GM23338 (cell line): ENCODE results near the gene CDH20. TPM values are rescaled to one million over a fixed set of nuclear protein-coding genes. Genes with fewer than 3 reads are reported as not detected.

Source experiments
- ATAC-seq: fragments of 200-7000 bp; cut with Tn5 transposase; 3 replicates; pipeline ENCODE4 v1.9.1; 2020
- DNase-seq: peaks from one replicate; pipeline ENCODE4 v3.0.0-alpha.2; 2015; ENCODE audit warnings: low spot score
- H2AFZ ChIP-seq: fragments of 200-600 bp; sonication (generic); 2 replicates; pipeline ENCODE4 v1.8.0; 2016; ENCODE audit warnings: antibody characterized with exemption, mild to moderate bottlenecking, moderate library complexity
- H3F3A ChIP-seq: fragments of 200-600 bp; sonication (generic); replicated peaks from 2 replicates; pipeline ENCODE4 v1.8.0; 2017; ENCODE audit warnings: antibody characterized with exemption, mixed run types, low read depth
- H3K27ac ChIP-seq: fragments of 200-600 bp; sonication (generic); 2 replicates; pipeline ENCODE4 v1.6.1; 2016; ENCODE audit warnings: low read depth
- H3K27me3 ChIP-seq: fragments of 200-600 bp; sonication (generic); 2 replicates; pipeline ENCODE4 v1.8.0; 2016; ENCODE audit warnings: mild to moderate bottlenecking, mixed run types, moderate library complexity; ENCODE audit not compliant: insufficient read depth
- H3K36me3 ChIP-seq: fragments of 200-600 bp; sonication (generic); 2 replicates; pipeline ENCODE4 v1.8.0; 2016; ENCODE audit warnings: mild to moderate bottlenecking; ENCODE audit not compliant: insufficient read depth
- H3K4me1 ChIP-seq: fragments of 200-600 bp; sonication (generic); 2 replicates; pipeline ENCODE4 v1.8.0; 2016; ENCODE audit warnings: mild to moderate bottlenecking, moderate library complexity; ENCODE audit not compliant: insufficient read depth
- H3K4me2 ChIP-seq: fragments of 200-600 bp; sonication (generic); 2 replicates; pipeline ENCODE4 v1.7.1; 2017; ENCODE audit warnings: mixed run types
- H3K4me3 ChIP-seq: fragments of 200-600 bp; sonication (generic); 2 replicates; pipeline ENCODE4 v1.6.1; 2016; ENCODE audit warnings: mixed run types
- H3K79me2 ChIP-seq: fragments of 200-600 bp; sonication (generic); replicated peaks from 2 replicates; pipeline ENCODE4 v1.8.0; 2017; ENCODE audit warnings: mild to moderate bottlenecking; ENCODE audit not compliant: insufficient read depth
- H3K9me2 ChIP-seq: fragments of 200-600 bp; sonication (generic); 2 replicates; pipeline ENCODE4 v1.8.0; 2017; ENCODE audit not compliant: insufficient read depth
- H4K20me1 ChIP-seq: fragments of 200-600 bp; sonication (generic); replicated peaks from 2 replicates; pipeline ENCODE4 v1.8.0; 2017; ENCODE audit warnings: mild to moderate bottlenecking; ENCODE audit not compliant: insufficient read depth
- H3K27ac Mint-ChIP-seq: 2 replicates; pipeline ENCODE4 v1.8.0; 2020; ENCODE audit warnings: inconsistent platforms, mild to moderate bottlenecking, moderate library complexity, mixed read lengths
- H3K27me3 Mint-ChIP-seq: 3 replicates; pipeline ENCODE4 v1.8.0; 2022; ENCODE audit warnings: low read depth, mild to moderate bottlenecking, moderate library complexity, mixed read lengths, inconsistent platforms; ENCODE audit not compliant: insufficient read depth, poor library complexity
- H3K36me3 Mint-ChIP-seq: 3 replicates; pipeline ENCODE4 v1.8.0; 2021; ENCODE audit warnings: low read depth, mild to moderate bottlenecking, inconsistent platforms, moderate library complexity, mixed read lengths
- H3K4me1 Mint-ChIP-seq: 3 replicates; pipeline ENCODE4 v1.8.0; 2020; ENCODE audit warnings: mild to moderate bottlenecking, inconsistent platforms, mixed read lengths
- H3K4me3 Mint-ChIP-seq: 3 replicates; pipeline ENCODE4 v1.8.0; 2021; ENCODE audit warnings: moderate library complexity, mild to moderate bottlenecking, inconsistent platforms, mixed read lengths
- H3K9me3 Mint-ChIP-seq: 3 replicates; pipeline ENCODE4 v1.8.0; 2020; ENCODE audit warnings: moderate library complexity, mild to moderate bottlenecking, inconsistent platforms, mixed read lengths
- CREB1 ChIP-seq: fragments of 250-450 bp; sonication (Bioruptor Pico); IDR thresholded peaks from 2 replicates; pipeline ENCODE4 v1.5.0; 2020; ENCODE audit warnings: low read depth, mild to moderate bottlenecking, moderate library complexity
- CTCF ChIP-seq, 2 experiments: fragments of 200-600 bp in 1 of 2; sonication (generic) in 1 of 2; conservative IDR thresholded peaks; 2 replicates each; pipeline versions ENCODE4 v1.5.1 to v1.6.1; 2016 to 2017; ENCODE audit warnings: antibody characterized with exemption in 2 of 2, low read depth in 2 of 2, mild to moderate bottlenecking in 2 of 2, moderate library complexity in 1 of 2
- ETS1 ChIP-seq: IDR thresholded peaks from 2 replicates; pipeline ENCODE4 v1.6.1; 2016; ENCODE audit warnings: antibody characterized with exemption
- EZH2 ChIP-seq: fragments of 200-600 bp; sonication (generic); IDR thresholded peaks from one replicate; pipeline ENCODE4 v1.8.0; 2017; ENCODE audit warnings: antibody characterized with exemption, mild to moderate bottlenecking, low read depth; ENCODE audit not compliant: unreplicated experiment
- EZH2phosphoT487 ChIP-seq: fragments of 200-600 bp; sonication (generic); IDR thresholded peaks from one replicate; pipeline ENCODE4 v1.8.1; 2018; ENCODE audit warnings: antibody characterized with exemption; ENCODE audit not compliant: unreplicated experiment
- JUNB ChIP-seq: IDR thresholded peaks from one replicate; pipeline ENCODE4 v1.6.1; 2016; ENCODE audit warnings: antibody characterized with exemption; ENCODE audit not compliant: unreplicated experiment
- NANOG ChIP-seq: IDR thresholded peaks from 2 replicates; pipeline ENCODE4 v1.6.1; 2016; ENCODE audit warnings: antibody characterized with exemption, borderline replicate concordance
- POLR2AphosphoS5 ChIP-seq: IDR thresholded peaks from 2 replicates; pipeline ENCODE4 v1.6.1; 2016; ENCODE audit warnings: antibody characterized with exemption, low read depth
- REST ChIP-seq: IDR thresholded peaks from one replicate; pipeline ENCODE4 v1.6.1; 2018; ENCODE audit warnings: antibody characterized with exemption; ENCODE audit not compliant: unreplicated experiment
- STAT1 ChIP-seq: IDR thresholded peaks from one replicate; pipeline ENCODE4 v1.6.1; 2016; ENCODE audit warnings: antibody characterized with exemption; ENCODE audit not compliant: unreplicated experiment
- ZNF114 ChIP-seq: fragments of 250-450 bp; sonication (Bioruptor Pico); IDR thresholded peaks from 2 replicates; pipeline ENCODE4 v1.5.0; 2020; ENCODE audit warnings: mild to moderate bottlenecking, moderate library complexity
- ZNF331 ChIP-seq: fragments of 250-450 bp; sonication (Bioruptor Pico); IDR thresholded peaks from 2 replicates; pipeline ENCODE4 v1.5.0; 2020; ENCODE audit warnings: low read depth, mild to moderate bottlenecking, moderate library complexity
- ZNF462 ChIP-seq: fragments of 250-450 bp; sonication (Bioruptor Pico); IDR thresholded peaks from 2 replicates; pipeline ENCODE4 v1.5.0; 2020; ENCODE audit warnings: mild to moderate bottlenecking, moderate library complexity
- polyA plus RNA-seq: library from polyadenylated mRNA; unstranded; fragments of >200 nt; fragmentation: Nextera tagmentation; extraction: Ambion mirVana; gene quantifications from 2 replicates; pipeline ENCODE4 v1.2.1, GENCODE V29; 2016
- total RNA-seq: library from RNA; depleted of rRNA; stranded (reverse); fragments of >200 nt; shearing (Covaris generic); gene quantifications from 2 replicates; pipeline ENCODE4 v1.2.3, GENCODE V29; 2014

Gene CDH20
- total and polyA plus RNA-seq, 2 experiments from 2014 or later: 1.0 TPM; not detected in 1

- H3K4me1 Mint-ChIP-seq: no peaks in the 10 kb centered on the region
- no peak overlapping the region for H3K27ac Mint-ChIP-seq
- H3K36me3 ChIP-seq: no peaks in the 10 kb centered on the region
- no peak for ATAC-seq
- H3K27ac ChIP-seq: no peak overlapping the region
- H3K79me2 ChIP-seq: no peaks in the 10 kb centered on the region
- no peak overlapping the region for H3K4me3 ChIP-seq
- TF ChIP-seq POLR2AphosphoS5 (no peak), REST (no peak), ZNF462 (no peak), NANOG (no peak), EZH2 (no peak), ZNF114 (no peak), ETS1 (no peak), STAT1 (no peak), ZNF331 (CRISPR knock-in tag) (no peak), CTCF (conservative IDR thresholded peaks at IDR 0.05; ENCODE audit: low read depth in 2 of 2) (no peak), CREB1 (CRISPR knock-in tag) (no peak), JUNB (no peak), EZH2phosphoT487 (no peak)
- peaks cover 1% of the 10 kb centered on the region for H3K27me3 Mint-ChIP-seq
- DNase-seq: no peak
- H3F3A ChIP-seq: no peaks in the 10 kb centered on the region
- H3K9me3 Mint-ChIP-seq: no peaks in the 10 kb centered on the region
- H3K4me3 Mint-ChIP-seq: no peak overlapping the region
- H3K36me3 Mint-ChIP-seq: no peaks in the 10 kb centered on the region
- no peak overlapping the region for H2AFZ ChIP-seq
- no peaks in the 10 kb centered on the region for H3K9me2 ChIP-seq
- H3K4me1 ChIP-seq: no peaks in the 10 kb centered on the region
- H3K4me2 ChIP-seq: no peak overlapping the region
- H4K20me1 ChIP-seq: no peaks in the 10 kb centered on the region
- no peaks in the 10 kb centered on the region for H3K27me3 ChIP-seq
These were observed 65.9 kb downstream of the CDH20 start for GRCh38 chr18:61398961-61399705.
